Neural cell (in vitro differentiated cells): ENCODE measurements around the gene RCOR3. TPM values are rescaled to one million over a fixed set of nuclear protein-coding genes. Genes with fewer than 3 reads are reported as not detected.

Experiments used
- H2AFZ ChIP-seq: fragments of 200-600, 300-800 bp; sonication (generic), shearing (Covaris generic); 2 replicates; pipeline ENCODE4 v1.6.0; 2014; ENCODE audit warnings: low read depth, mild to moderate bottlenecking, antibody characterized with exemption, low read length, moderate library complexity
- H3F3A ChIP-seq: fragments of 200-600 bp; shearing (Covaris generic); 2 replicates; pipeline ENCODE4 v1.6.1; 2016; ENCODE audit warnings: mild to moderate bottlenecking, moderate library complexity, mixed read lengths, antibody characterized with exemption, low read length; ENCODE audit not compliant: insufficient read depth, poor library complexity, severe bottlenecking
- H3K27ac ChIP-seq: fragments of 200-600, 300-800 bp; sonication (generic), shearing (Covaris generic); 2 replicates; pipeline ENCODE4 v1.5.1; 2014; ENCODE audit warnings: mild to moderate bottlenecking, low read length, moderate library complexity
- H3K27me3 ChIP-seq: fragments of 300-800, 200-600 bp; sonication (generic), shearing (Covaris generic); 2 replicates; pipeline ENCODE4 v1.6.0; 2014; ENCODE audit warnings: mild to moderate bottlenecking, low read depth, low read length, moderate library complexity; ENCODE audit not compliant: insufficient read depth
- H3K36me3 ChIP-seq: fragments of 300-800, 200-600 bp; sonication (generic), shearing (Covaris generic); 2 replicates; pipeline ENCODE4 v1.5.1; 2014; ENCODE audit warnings: mild to moderate bottlenecking, antibody characterized with exemption, low read length, moderate library complexity; ENCODE audit not compliant: insufficient read depth
- H3K4me2 ChIP-seq: fragments of 300-800, 200-600 bp; sonication (generic), shearing (Covaris generic); 2 replicates; pipeline ENCODE4 v1.6.0; 2014; ENCODE audit warnings: mild to moderate bottlenecking, low read length
- H3K4me3 ChIP-seq: fragments of 300-800, 200-600 bp; sonication (generic), shearing (Covaris generic); 2 replicates; pipeline ENCODE4 v1.5.1; 2014; ENCODE audit warnings: mild to moderate bottlenecking, low read length, moderate library complexity
- H3K79me2 ChIP-seq: fragments of 200-600 bp; shearing (Covaris generic); replicated peaks from 2 replicates; pipeline ENCODE4 v1.6.0; 2014; ENCODE audit warnings: mild to moderate bottlenecking, low read length, moderate library complexity; ENCODE audit not compliant: insufficient read depth
- H3K9ac ChIP-seq: fragments of 300-800, 200-600 bp; sonication (generic), shearing (Covaris generic); 2 replicates; pipeline ENCODE4 v1.6.1; 2016; ENCODE audit warnings: mild to moderate bottlenecking, low read length, mixed read lengths
- H3K9me2 ChIP-seq: fragments of 200-600 bp; shearing (Covaris generic); 2 replicates; pipeline ENCODE4 v1.6.1; 2016; ENCODE audit warnings: mild to moderate bottlenecking, low read length, mixed read lengths; ENCODE audit not compliant: insufficient read depth
- H3K9me3 ChIP-seq: fragments of 200-600, 300-800 bp; sonication (generic), shearing (Covaris generic); 2 replicates; pipeline ENCODE4 v1.6.1; 2016; ENCODE audit warnings: mild to moderate bottlenecking, mixed run types, low read length, moderate library complexity, mixed read lengths
- H4K20me1 ChIP-seq: fragments of 200-600 bp; shearing (Covaris generic); 2 replicates; pipeline ENCODE4 v1.6.1; 2016; ENCODE audit warnings: mild to moderate bottlenecking, mixed run types; ENCODE audit not compliant: insufficient read depth
- CTCF ChIP-seq: fragments of 450-650 bp; IDR thresholded peaks from 2 replicates; pipeline ENCODE4 v1.5.1; 2014; ENCODE audit warnings: antibody characterized with exemption, mild to moderate bottlenecking, moderate library complexity; ENCODE audit not compliant: poor library complexity, severe bottlenecking
- MXI1 ChIP-seq: fragments of 450-650 bp; conservative IDR thresholded peaks from 2 replicates; pipeline ENCODE4 v1.6.1; 2014; ENCODE audit warnings: antibody characterized with exemption, mild to moderate bottlenecking; ENCODE audit not compliant: poor library complexity, severe bottlenecking
- POLR2AphosphoS5 ChIP-seq: IDR thresholded peaks from 2 replicates; pipeline ENCODE4 v1.6.1; 2012
- RAD21 ChIP-seq: fragments of 450-650 bp; conservative IDR thresholded peaks from 2 replicates; pipeline ENCODE4 v1.6.1; 2014; ENCODE audit warnings: antibody characterized with exemption, mild to moderate bottlenecking, moderate library complexity
- REST ChIP-seq: IDR thresholded peaks from 2 replicates; pipeline ENCODE4 v1.6.1; 2012; ENCODE audit warnings: borderline replicate concordance
- SMC3 ChIP-seq: fragments of 450-650 bp; conservative IDR thresholded peaks from 2 replicates; pipeline ENCODE4 v1.6.1; 2014; ENCODE audit warnings: antibody characterized with exemption, mild to moderate bottlenecking, moderate library complexity; ENCODE audit not compliant: poor library complexity
- polyA plus RNA-seq: library from polyadenylated mRNA; depleted of rRNA; stranded (reverse); fragments of >200 nt; gene quantifications from 2 replicates; pipeline ENCODE4 v1.2.3, GENCODE V29; 2014

The RCOR3 gene
- polyA plus RNA-seq, 1 donor from 2014 or later = 61.6 TPM

GRCh38 chr1:211323156-211324063, 64.2 kb downstream of the RCOR3 start:
- TF ChIP-seq POLR2AphosphoS5 (no peak), SMC3 (peak; percentile 76), CTCF (peak; percentile 75), RAD21 (peak; percentile 74)
- H3K27me3 ChIP-seq = peaks cover 25% of the 10 kb centered on the region
- no peak overlapping the region for H3K9ac ChIP-seq
- no peaks in the 10 kb centered on the region for H4K20me1 ChIP-seq
- no peaks in the 10 kb centered on the region for H3K9me2 ChIP-seq
- no peak overlapping the region for H3K4me3 ChIP-seq
- H3F3A ChIP-seq = no peaks in the 10 kb centered on the region
- no peak overlapping the region for H3K27ac ChIP-seq
- H3K9me3 ChIP-seq = peaks cover 6% of the 10 kb centered on the region
- H3K79me2 ChIP-seq = no peaks in the 10 kb centered on the region
- no peak overlapping the region for H2AFZ ChIP-seq
- no peak overlapping the region for H3K4me2 ChIP-seq
- no peaks in the 10 kb centered on the region for H3K36me3 ChIP-seq

- H3F3A ChIP-seq = no peaks in the 10 kb centered on the region
- no peak overlapping the region for H3K4me2 ChIP-seq
- H3K9me3 ChIP-seq = peaks cover 6% of the 10 kb centered on the region
- no peaks in the 10 kb centered on the region for H4K20me1 ChIP-seq
- H3K27ac ChIP-seq = no peak overlapping the region
- no peaks in the 10 kb centered on the region for H3K36me3 ChIP-seq
- no peak overlapping the region for H3K9ac ChIP-seq
- TF ChIP-seq SMC3 = no peak
- TF ChIP-seq MXI1 = no peak
- TF ChIP-seq CTCF = no peak
- H3K9me2 ChIP-seq = no peaks in the 10 kb centered on the region
- H3K27me3 ChIP-seq = peaks cover 25% of the 10 kb centered on the region
- no peak overlapping the region for H3K4me3 ChIP-seq
- no peaks in the 10 kb centered on the region for H3K79me2 ChIP-seq
- H2AFZ ChIP-seq = no peak overlapping the region
Measured at GRCh38 chr1:211324992-211325775, 66.0 kb downstream of the RCOR3 start.

GRCh38 chr1:211326140-211326527, 67.0 kb downstream of the RCOR3 start:
- peaks cover 6% of the 10 kb centered on the region for H3K9me3 ChIP-seq
- no peak overlapping the region for H3K9ac ChIP-seq
- H3K27ac ChIP-seq = no peak overlapping the region

More at GRCh38 chr1:211326140-211326527, 67.0 kb downstream of the RCOR3 start:
- Histone ChIP-seq H3K27me3 (peaks cover 25% of the 10 kb centered on the region), H3F3A (no peaks in the 10 kb centered on the region), H3K36me3 (no peaks in the 10 kb centered on the region), H4K20me1 (no peaks in the 10 kb centered on the region), H3K79me2 (no peaks in the 10 kb centered on the region), H3K4me2 (no peak overlapping the region), H3K9me2 (no peaks in the 10 kb centered on the region), H3K4me3 (peak overlapping the region; percentile 46), H2AFZ (no peak overlapping the region)
- TF ChIP-seq CTCF (no peak), RAD21 (no peak), MXI1 (no peak), REST (no peak)
